SK-N-SH (cell line): ENCODE measurements around the gene NID1. TPM values are rescaled to one million over a fixed set of nuclear protein-coding genes. Genes with fewer than 3 reads are reported as not detected.

Experiments
- CTCF ChIA-PET: fragments of 300-600, 350-600 bp; formaldehyde crosslinking; extraction: SDS; loops from one replicate; lab custom pipeline; 2021; lab: Yijun Ruan, JAX
- POLR2A ChIA-PET: fragments of 350-600 bp; sonication (Branson Sonifier 250); formaldehyde crosslinking; extraction: SDS; loops from one replicate; lab custom pipeline; 2020; ENCODE audit warnings: antibody characterized with exemption, inconsistent platforms; lab: Yijun Ruan, JAX
- DNase-seq: peaks from one replicate; pipeline ENCODE4 v3.0.0; 2012
- H2AFZ ChIP-seq: fragments of 200-600 bp; sonication (generic); 2 replicates; pipeline ENCODE4 v1.8.1; 2016; ENCODE audit warnings: antibody characterized with exemption, mild to moderate bottlenecking, low read depth
- H3F3A ChIP-seq: fragments of 200-600 bp; sonication (generic); replicated peaks from 2 replicates; pipeline ENCODE3; 2016; ENCODE audit warnings: antibody characterized with exemption, mild to moderate bottlenecking; ENCODE audit not compliant: insufficient read depth
- H3K27ac ChIP-seq, 2 experiments: fragments of 200-500 bp in 1 of 2; fragments of 200-600 bp in 1 of 2; sonication (Bioruptor generic) in 1 of 2; sonication (generic), shearing (Covaris generic) in 1 of 2; 2 replicates each; pipeline versions ENCODE4 v1.5.1 to v1.6.1; 2014 to 2016; ENCODE audit warnings: low read depth in 2 of 2, inconsistent platforms in 1 of 2, low read length in 1 of 2, mild to moderate bottlenecking in 1 of 2, mixed read lengths in 1 of 2
- H3K27me3 ChIP-seq: fragments of 200-600 bp; sonication (generic), shearing (Covaris generic); 2 replicates; pipeline ENCODE4 v1.6.1; 2016; ENCODE audit warnings: mixed run types; ENCODE audit not compliant: insufficient read depth
- H3K36me3 ChIP-seq, 2 experiments: fragments of 200-500 bp in 1 of 2; fragments of 200-600 bp in 1 of 2; sonication (Bioruptor generic) in 1 of 2; sonication (generic) in 1 of 2; replicated peaks in 1 of 2; 2 replicates each; pipeline versions ENCODE3 to v1.5.1; 2014 to 2016; ENCODE audit warnings: low read length in 1 of 2, mild to moderate bottlenecking in 1 of 2; ENCODE audit not compliant: insufficient read depth in 2 of 2, control insufficient read depth in 1 of 2
- H3K4me1 ChIP-seq, 2 experiments: fragments of 200-500 bp in 1 of 2; fragments of 200-600 bp in 1 of 2; sonication (Bioruptor generic) in 1 of 2; sonication (generic), shearing (Covaris generic) in 1 of 2; 2 replicates each; pipeline versions ENCODE4 v1.5.1 to v1.6.1; 2014 to 2016; ENCODE audit warnings: low read depth in 1 of 2, low read length in 1 of 2, mixed run types in 1 of 2; ENCODE audit not compliant: insufficient read depth in 2 of 2, control insufficient read depth in 1 of 2
- H3K4me2 ChIP-seq: fragments of 200-600 bp; sonication (generic), shearing (Covaris generic); 2 replicates; pipeline ENCODE4 v1.6.1; 2017; ENCODE audit warnings: mixed run types
- H3K4me3 ChIP-seq, 2 experiments: fragments of 200-500 bp in 1 of 2; fragments of 200-600 bp in 1 of 2; sonication (Bioruptor generic) in 1 of 2; sonication (generic), shearing (Covaris generic) in 1 of 2; 2 replicates each; pipeline versions ENCODE4 v1.5.1 to v1.8.1; 2014 to 2016; ENCODE audit warnings: low read depth in 2 of 2, inconsistent platforms in 1 of 2, low read length in 1 of 2, mild to moderate bottlenecking in 1 of 2, mixed read lengths in 1 of 2, moderate library complexity in 1 of 2
- H3K79me2 ChIP-seq: fragments of 200-600 bp; sonication (generic); 2 replicates; pipeline ENCODE4 v1.8.1; 2017; ENCODE audit warnings: mild to moderate bottlenecking; ENCODE audit not compliant: insufficient read depth
- H3K9ac ChIP-seq: fragments of 200-600 bp; sonication (generic); 2 replicates; pipeline ENCODE4 v1.6.1; 2017; ENCODE audit warnings: mixed run types
- H3K9me2 ChIP-seq: fragments of 200-600 bp; sonication (generic); 2 replicates; pipeline ENCODE4 v1.6.1; 2017; ENCODE audit warnings: mixed run types
- H3K9me3 ChIP-seq: fragments of 200-600 bp; sonication (generic); 2 replicates; pipeline ENCODE4 v1.6.1; 2017; ENCODE audit warnings: mixed run types, mild to moderate bottlenecking, moderate library complexity
- H4K20me1 ChIP-seq: fragments of 200-600 bp; sonication (generic); 2 replicates; pipeline ENCODE4 v1.6.1; 2017; ENCODE audit warnings: mild to moderate bottlenecking, mixed run types; ENCODE audit not compliant: insufficient read depth
- CHD2 ChIP-seq: fragments of 150-350 bp; IDR thresholded peaks from 2 replicates; pipeline ENCODE4 v1.6.1; 2018; ENCODE audit warnings: low read length; ENCODE audit not compliant: partially characterized antibody
- ELF1 ChIP-seq: IDR thresholded peaks from 2 replicates; pipeline ENCODE4 v1.4.0; 2012
- FOSL2 ChIP-seq: IDR thresholded peaks from 2 replicates; pipeline ENCODE4 v1.4.0; 2012; ENCODE audit warnings: low read depth, mild to moderate bottlenecking, moderate library complexity, borderline replicate concordance
- FOXM1 ChIP-seq: IDR thresholded peaks from 2 replicates; pipeline ENCODE4 v1.4.0; 2012; ENCODE audit warnings: low read depth, mild to moderate bottlenecking
- GABPA ChIP-seq: IDR thresholded peaks from 2 replicates; pipeline ENCODE4 v1.4.0; 2012; ENCODE audit warnings: low read depth, mild to moderate bottlenecking
- JUND ChIP-seq: IDR thresholded peaks from 2 replicates; pipeline ENCODE4 v1.4.0; 2012
- MEF2A ChIP-seq: IDR thresholded peaks from 2 replicates; pipeline ENCODE4 v1.4.0; 2012; ENCODE audit warnings: low read depth, borderline replicate concordance
- MXI1 ChIP-seq: IDR thresholded peaks from 2 replicates; pipeline ENCODE4 v1.6.1; 2012; ENCODE audit warnings: mild to moderate bottlenecking, low read depth, low read length, improper control_type of control experiment
- NFIC ChIP-seq: IDR thresholded peaks from 2 replicates; pipeline ENCODE4 v1.4.0; 2012; ENCODE audit warnings: borderline replicate concordance
- PBX3 ChIP-seq: IDR thresholded peaks from 2 replicates; pipeline ENCODE4; 2012
- RFX5 ChIP-seq: IDR thresholded peaks from 2 replicates; pipeline ENCODE4 v1.6.1; 2012; ENCODE audit warnings: mild to moderate bottlenecking, improper control_type of control experiment, low read length
- RXRA ChIP-seq: IDR thresholded peaks from 2 replicates; pipeline ENCODE4 v1.4.0; 2012; ENCODE audit warnings: low read depth, mild to moderate bottlenecking, borderline replicate concordance
- SIN3A ChIP-seq: IDR thresholded peaks from 2 replicates; pipeline ENCODE4 v1.6.1; 2012; ENCODE audit warnings: low read depth, mild to moderate bottlenecking, low read length, moderate library complexity, borderline replicate concordance
- SMC3 ChIP-seq: IDR thresholded peaks from 2 replicates; pipeline ENCODE4 v1.6.1; 2012; ENCODE audit warnings: low read depth, low read length, improper control_type of control experiment
- TCF12 ChIP-seq: IDR thresholded peaks from 2 replicates; pipeline ENCODE4 v1.4.0; 2012
- TEAD4 ChIP-seq: IDR thresholded peaks from 2 replicates; pipeline ENCODE4 v1.4.0; 2012; ENCODE audit warnings: mild to moderate bottlenecking, borderline replicate concordance; ENCODE audit not compliant: insufficient read depth
- USF2 ChIP-seq: fragments of 150-350 bp; IDR thresholded peaks from 2 replicates; pipeline ENCODE4 v1.6.1; 2017; ENCODE audit warnings: antibody characterized with exemption, low read length, low read depth, borderline replicate concordance
- YY1 ChIP-seq: IDR thresholded peaks from 2 replicates; pipeline ENCODE4 v1.4.0; 2012; ENCODE audit warnings: low read depth, mild to moderate bottlenecking
- ZBTB33 ChIP-seq: IDR thresholded peaks from 2 replicates; pipeline ENCODE4 v1.4.0; 2012; ENCODE audit warnings: low read depth, borderline replicate concordance
- WGBS: methylation state at CpG from one replicate; pipeline ENCODE4 v1.1.6; 2017; ENCODE audit warnings: low lambda C conversion rate; 5-methylcytosine and 5-hydroxymethylcytosine counted together
- polyA plus RNA-seq, 3 experiments: library from polyadenylated mRNA; depleted of rRNA; stranded (reverse); fragments of >200 nt; gene quantifications; 2 replicates each; pipeline ENCODE4 v1.2.3, GENCODE V29; 2012
- TF ChIP-seq, protein P1 (sequence below): fragments of 200-600 bp; sonication (generic); IDR thresholded peaks from 2 replicates; pipeline ENCODE4 v1.6.1; 2017; ENCODE audit warnings: antibody characterized with exemption, mild to moderate bottlenecking, moderate library complexity

The NID1 gene
- polyA plus RNA-seq, 1 of the 3 experiments (the other 2 are of a cell fraction), result 74.3 TPM

- Histone ChIP-seq H3K27ac (no peak overlapping the region), H3K27me3 (no peaks in the 10 kb centered on the region), H3K4me1 (no peaks in the 10 kb centered on the region; a peak in 1 of 4 replicates), H3K9ac (no peak overlapping the region), H3K36me3 (no peaks in the 10 kb centered on the region), H4K20me1 (no peaks in the 10 kb centered on the region), H3K4me3 (no peak overlapping the region), H3K79me2 (no peaks in the 10 kb centered on the region), H3K9me3 (no peaks in the 10 kb centered on the region), H3F3A (no peaks in the 10 kb centered on the region), H3K9me2 (no peaks in the 10 kb centered on the region), H3K4me2 (no peak overlapping the region), H2AFZ (no peak overlapping the region)
- CTCF ChIA-PET, result interaction anchor here (0.8 to 3.5 kb wide), 3 partner anchors 9 to 68 kb away, joined by 3 to 14 read pairs (median 4); no protein-coding TSS in a partner anchor
- 87% methylated on average over 4 of the region's 4 CpGs for WGBS
- TF ChIP-seq JUND (no peak), FOSL2 (no peak), MXI1 (no peak), YY1 (no peak), NFIC (no peak), GABPA (no peak), SMC3 (no peak), TCF12 (no peak), CHD2 (no peak), ZBTB33 (no peak), RXRA (no peak), TEAD4 (no peak)
- no peak for DNase-seq
- POLR2A ChIA-PET, result no interaction called here
Observed at GRCh38 chr1:235933766-235934116, 131.1 kb downstream of the NID1 start.

DNA sequence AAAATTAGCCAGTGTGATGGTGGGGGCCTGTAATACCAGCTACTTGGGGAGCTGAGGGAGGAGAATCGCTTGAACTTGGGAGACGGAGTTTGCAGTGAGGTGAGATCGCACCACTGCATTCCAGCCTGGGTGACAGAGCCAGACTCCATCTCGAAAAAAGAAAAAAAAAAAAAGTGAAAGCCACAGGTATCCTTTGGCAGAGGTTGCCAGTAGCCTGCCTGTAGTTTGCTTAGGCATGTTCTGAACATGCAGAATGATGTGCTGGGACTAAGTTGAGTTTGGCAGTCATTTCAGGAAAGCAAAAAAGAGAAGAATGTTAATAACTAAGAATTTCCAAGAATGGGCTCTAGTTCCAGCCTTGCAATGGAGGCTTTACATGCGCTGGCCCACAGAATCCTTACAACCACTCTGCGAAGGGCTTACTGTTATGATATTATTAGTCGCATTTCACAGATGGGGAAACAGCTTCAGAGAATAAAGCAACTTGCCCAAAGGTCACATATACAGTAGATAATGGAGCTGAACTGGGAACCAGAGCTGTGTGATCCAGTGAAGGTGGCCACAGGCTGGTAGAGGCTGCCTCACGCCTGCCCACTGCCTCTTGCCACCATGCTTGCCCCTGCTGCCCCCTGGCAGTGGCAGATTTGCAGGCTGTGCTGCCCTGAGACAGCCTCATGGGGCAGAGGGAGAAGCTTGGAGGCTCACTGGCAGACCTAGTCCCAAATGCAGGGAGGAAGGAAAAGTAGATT lies 131.7 kb downstream of the NID1 start:
- Histone ChIP-seq H3K27ac (no peak overlapping the region), H3K9me2 (no peaks in the 10 kb centered on the region), H3K79me2 (no peaks in the 10 kb centered on the region), H3F3A (no peaks in the 10 kb centered on the region), H3K4me1 (no peaks in the 10 kb centered on the region; a peak in 1 of 4 replicates), H3K4me3 (no peak overlapping the region), H3K36me3 (no peaks in the 10 kb centered on the region), H3K9me3 (no peaks in the 10 kb centered on the region), H3K9ac (no peak overlapping the region), H4K20me1 (no peaks in the 10 kb centered on the region), H3K27me3 (no peaks in the 10 kb centered on the region), H3K4me2 (no peak overlapping the region), H2AFZ (no peak overlapping the region)
- ChIA-PET POLR2A (no interaction called here), CTCF (interaction anchor here (0.8 to 3.5 kb wide), 3 partner anchors 8 to 67 kb away, joined by 3 to 14 read pairs (median 4); no protein-coding TSS in a partner anchor)
- 92% methylated on average over 7 of the region's 8 CpGs for WGBS
- no peak for DNase-seq
- TF ChIP-seq MEF2A, result no peak
- no peak for TF ChIP-seq ELF1
- TF ChIP-seq PBX3, result no peak
- no peak for TF ChIP-seq RFX5
- no peak for TF ChIP-seq CHD2
- TF ChIP-seq FOXM1, result no peak
- no peak for TF ChIP-seq SIN3A
- TF ChIP-seq, protein P1, sequence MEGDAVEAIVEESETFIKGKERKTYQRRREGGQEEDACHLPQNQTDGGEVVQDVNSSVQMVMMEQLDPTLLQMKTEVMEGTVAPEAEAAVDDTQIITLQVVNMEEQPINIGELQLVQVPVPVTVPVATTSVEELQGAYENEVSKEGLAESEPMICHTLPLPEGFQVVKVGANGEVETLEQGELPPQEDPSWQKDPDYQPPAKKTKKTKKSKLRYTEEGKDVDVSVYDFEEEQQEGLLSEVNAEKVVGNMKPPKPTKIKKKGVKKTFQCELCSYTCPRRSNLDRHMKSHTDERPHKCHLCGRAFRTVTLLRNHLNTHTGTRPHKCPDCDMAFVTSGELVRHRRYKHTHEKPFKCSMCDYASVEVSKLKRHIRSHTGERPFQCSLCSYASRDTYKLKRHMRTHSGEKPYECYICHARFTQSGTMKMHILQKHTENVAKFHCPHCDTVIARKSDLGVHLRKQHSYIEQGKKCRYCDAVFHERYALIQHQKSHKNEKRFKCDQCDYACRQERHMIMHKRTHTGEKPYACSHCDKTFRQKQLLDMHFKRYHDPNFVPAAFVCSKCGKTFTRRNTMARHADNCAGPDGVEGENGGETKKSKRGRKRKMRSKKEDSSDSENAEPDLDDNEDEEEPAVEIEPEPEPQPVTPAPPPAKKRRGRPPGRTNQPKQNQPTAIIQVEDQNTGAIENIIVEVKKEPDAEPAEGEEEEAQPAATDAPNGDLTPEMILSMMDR, result no peak
- TF ChIP-seq JUND, result no peak
- no peak for TF ChIP-seq YY1
- no peak for TF ChIP-seq USF2
